Activated T-helper 2 cell treated with anti-CD3 and anti-CD28 coated beads, Interferon-gamma antibody, Interleukin-2, Interleukin-4, amounts not matched to agents 10 μg/mL and 5 μg/mL and 100 μg/mL, durations not matched to agents 14 hours and 24 hours and 36 hours (primary cell): Measurements from ENCODE around the gene NANP. TPM values are rescaled to one million over a fixed set of nuclear protein-coding genes. Genes with fewer than 3 reads are reported as not detected.

Experiments used
- total RNA-seq: library from RNA; stranded (reverse); gene quantifications from 2 replicates; pipeline ENCODE4 v1.2.3, GENCODE V29; 2022

The NANP gene
- total RNA-seq, 1 donor from 2014 or later = 7.9 TPM

Other genes starting within 250 kb of the NANP start
- 29.0 and 29.5 TPM in 2 replicates for gene ABHD12, start 233.2 kb downstream of the NANP start, total RNA-seq
- 33.5 and 36.3 TPM in 2 replicates for gene GINS1, start 216.3 kb downstream of the NANP start, total RNA-seq
- 6.9 and 7.5 TPM in 2 replicates for gene NINL, start 38.5 kb downstream of the NANP start, total RNA-seq
- 12.7 and 13.3 TPM in 2 replicates for gene ZNF337, start 72.8 kb upstream of the NANP start, total RNA-seq